IPS DF 4.7 (cell line): ENCODE measurements around the gene CASD1.

Experiments used
- DNase-seq: peaks from one replicate; pipeline ENCODE4 v3.0.0-alpha.2; 2013; ENCODE audit warnings: low spot score; ENCODE audit errors: extremely low read depth

The CASD1 gene

GRCh38 chr7:94512735-94513564 is 3.3 kb downstream of the CASD1 start:
- no peak for DNase-seq

DNA sequence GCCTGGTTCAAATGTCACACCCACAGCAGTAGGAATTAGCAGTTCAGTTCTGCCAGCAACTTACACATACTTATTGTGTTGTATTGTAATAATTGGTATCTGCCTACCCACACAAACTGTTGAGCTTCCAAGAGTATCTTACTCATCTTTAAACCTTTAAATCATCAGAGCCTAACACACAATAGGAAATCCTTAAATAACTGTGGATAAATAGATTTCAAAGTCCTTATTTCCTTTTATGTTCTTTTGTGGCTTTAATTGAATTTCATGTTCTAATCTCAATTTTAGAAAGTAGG is 3.9 kb downstream of the CASD1 start:
- no peak for DNase-seq

- DNase-seq = no peak
These were observed 4.7 kb downstream of the CASD1 start for GRCh38 chr7:94514140-94514889.

DNA sequence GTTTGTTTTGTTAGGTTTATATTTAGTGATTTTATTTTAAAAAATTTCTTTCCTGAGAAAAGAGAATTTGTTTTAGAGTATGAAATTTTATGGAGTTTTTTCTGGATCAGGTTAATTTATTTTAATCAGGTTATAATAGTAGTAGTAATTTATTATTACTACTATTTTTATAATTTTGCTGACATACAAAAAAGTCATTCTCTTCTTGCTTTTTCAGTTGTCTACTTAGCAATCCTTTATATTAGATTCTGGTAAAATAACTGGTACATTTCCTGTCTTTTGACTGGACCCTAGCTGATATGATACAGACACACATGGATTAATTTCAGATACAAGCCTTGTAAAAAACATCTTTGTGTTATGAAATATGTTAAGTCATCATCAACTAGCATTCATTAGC is 5.3 kb downstream of the CASD1 start:
- no peak for DNase-seq

GRCh38 chr7:94525923-94526322 is 16.3 kb downstream of the CASD1 start:
- DNase-seq = no peak

GRCh38 chr7:94529516-94529915 is 19.9 kb downstream of the CASD1 start:
- DNase-seq = no peak

GRCh38 chr7:94530109-94530508 is 20.5 kb downstream of the CASD1 start:
- no peak for DNase-seq

GRCh38 chr7:94532676-94533075 is 23.1 kb downstream of the CASD1 start:
- no peak for DNase-seq

DNA sequence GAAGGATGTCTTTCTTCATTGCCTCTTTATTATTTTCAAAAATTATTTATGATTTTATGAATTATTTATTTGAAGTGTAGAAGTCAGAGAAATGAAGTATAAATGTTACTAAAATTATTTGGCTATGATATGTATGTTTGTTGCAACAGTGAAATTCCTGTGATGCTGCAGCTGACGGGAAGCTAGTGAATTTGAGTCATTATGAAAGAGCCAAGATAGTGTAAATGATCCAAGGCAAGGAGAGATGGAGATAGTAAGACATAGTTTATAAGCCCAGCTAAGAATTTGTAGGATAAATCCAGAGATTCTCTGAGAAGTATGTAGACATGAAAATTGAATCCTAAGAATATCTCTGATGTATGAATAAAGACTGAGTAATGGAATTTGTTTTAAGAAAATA is 30.8 kb downstream of the CASD1 start:
- DNase-seq = no peak

- no peak for DNase-seq
These were observed 37.5 kb downstream of the CASD1 start for GRCh38 chr7:94547126-94547525.

GRCh38 chr7:94556028-94556427 is 46.4 kb downstream of the CASD1 start:
- DNase-seq = no peak

- no peak for DNase-seq
These were observed 47.6 kb downstream of the CASD1 start for GRCh38 chr7:94557215-94557614.

- no peak for DNase-seq
These were observed 50.4 kb downstream of the CASD1 start for GRCh38 chr7:94559972-94560371.

DNA sequence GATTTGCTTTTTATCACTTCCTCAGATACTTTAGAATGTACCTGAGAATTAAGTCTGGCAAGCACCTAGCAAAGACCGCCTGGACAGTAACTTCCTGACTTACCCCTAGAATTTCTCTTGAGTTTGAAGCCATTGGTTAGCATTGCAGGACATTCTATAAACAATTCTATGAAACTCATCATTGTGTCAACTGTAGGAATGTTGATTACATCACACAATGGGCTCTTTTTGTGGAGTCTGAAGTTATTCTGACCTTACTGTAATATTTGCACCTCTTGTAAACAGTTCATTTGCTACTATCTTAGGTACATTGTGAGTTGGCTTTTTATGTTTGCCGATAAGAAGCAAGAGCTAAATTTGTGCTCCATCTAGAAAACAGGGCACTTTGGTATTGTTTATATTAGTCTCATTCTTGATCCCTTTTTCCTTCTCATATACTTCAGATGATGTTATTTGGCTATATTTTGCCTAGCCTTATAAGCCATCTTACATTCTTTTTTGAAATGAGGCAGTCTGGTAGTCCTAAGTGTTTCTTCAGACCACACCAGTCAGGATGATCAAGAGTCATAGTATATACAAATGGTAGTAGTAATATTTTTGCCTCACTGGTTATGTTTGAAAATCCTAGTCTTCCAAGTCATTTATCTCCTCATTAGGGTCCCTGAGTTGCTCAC is 52.4 kb downstream of the CASD1 start:
- no peak for DNase-seq

DNA sequence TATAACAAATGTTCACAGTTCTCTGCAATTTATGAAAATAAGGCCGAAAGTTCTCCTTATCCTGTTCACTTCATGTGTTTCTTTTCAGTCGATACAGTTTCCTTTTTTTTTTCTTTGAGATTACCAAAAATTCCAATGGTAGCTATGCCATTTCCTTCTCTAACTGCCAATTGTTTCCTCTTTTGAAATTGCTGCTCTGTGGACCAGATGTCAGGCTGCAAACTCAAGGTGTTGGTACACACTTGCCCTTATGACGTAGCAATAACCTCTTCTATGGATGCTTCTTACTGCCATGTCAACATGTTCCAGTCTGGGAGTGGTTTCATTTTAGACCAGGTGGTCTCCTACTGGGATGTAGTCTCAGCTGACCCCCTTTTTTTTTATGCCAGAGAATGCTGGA is 52.9 kb downstream of the CASD1 start:
- DNase-seq = no peak

GRCh38 chr7:94565247-94565894 is 55.8 kb downstream of the CASD1 start:
- DNase-seq = no peak

DNA sequence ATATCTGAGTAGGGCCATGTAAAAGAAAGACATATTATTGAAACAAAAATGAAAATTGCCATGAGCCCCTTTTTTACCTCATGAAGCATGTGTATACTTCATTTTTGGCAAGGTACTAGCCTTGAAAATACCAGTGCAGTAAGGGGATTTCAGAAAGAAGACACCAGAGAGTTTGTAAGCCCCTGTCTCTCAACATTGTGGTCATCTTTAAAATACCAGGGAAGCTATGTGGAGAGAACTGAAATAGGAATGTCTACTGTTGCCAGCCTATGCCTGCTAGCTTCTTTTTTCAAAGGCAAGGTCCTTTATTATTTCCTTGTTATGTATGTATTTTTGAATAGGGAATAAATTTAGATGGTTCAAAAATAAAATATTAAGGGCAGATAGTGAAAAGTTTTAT is 57.8 kb downstream of the CASD1 start:
- DNase-seq = no peak

DNA sequence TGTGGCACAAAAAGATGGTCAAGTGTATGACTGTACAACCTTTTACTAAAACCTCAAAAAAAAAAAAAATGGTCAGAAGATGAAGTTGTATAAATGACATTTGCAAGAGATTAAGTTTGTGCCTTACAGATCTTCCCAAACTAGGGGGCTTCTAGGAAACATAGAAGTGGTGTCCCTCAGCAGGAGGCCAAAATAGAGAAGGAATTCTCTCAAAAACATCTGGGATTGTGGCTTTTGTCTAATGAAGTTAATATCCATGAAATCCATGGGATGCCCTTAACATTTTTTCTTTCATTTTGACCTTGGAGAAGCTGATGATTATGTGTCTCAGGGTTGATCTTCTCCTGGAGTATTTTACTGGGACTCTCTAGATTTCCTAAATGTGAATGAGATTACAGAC is 62.2 kb downstream of the CASD1 start:
- DNase-seq = no peak

DNA sequence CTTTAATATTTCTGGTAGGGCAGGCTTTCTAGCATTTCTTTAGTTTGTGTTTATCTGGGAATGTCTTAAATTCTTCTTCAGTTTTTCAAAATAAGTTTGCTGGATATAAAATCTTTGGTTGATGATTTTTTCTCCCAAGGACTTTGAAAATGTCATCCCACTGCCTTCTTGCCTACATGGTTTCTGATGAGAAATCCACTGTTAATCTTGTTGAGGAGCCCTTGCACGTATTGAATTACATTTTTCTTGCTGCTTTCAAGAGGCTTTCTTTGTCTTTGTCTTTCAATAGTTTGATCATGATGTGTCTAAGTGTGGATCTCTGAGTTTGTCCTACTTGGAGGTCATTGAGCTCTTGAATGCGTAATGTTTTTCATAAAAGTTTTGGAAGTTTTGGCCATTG is 66.0 kb downstream of the CASD1 start:
- DNase-seq = no peak

DNA sequence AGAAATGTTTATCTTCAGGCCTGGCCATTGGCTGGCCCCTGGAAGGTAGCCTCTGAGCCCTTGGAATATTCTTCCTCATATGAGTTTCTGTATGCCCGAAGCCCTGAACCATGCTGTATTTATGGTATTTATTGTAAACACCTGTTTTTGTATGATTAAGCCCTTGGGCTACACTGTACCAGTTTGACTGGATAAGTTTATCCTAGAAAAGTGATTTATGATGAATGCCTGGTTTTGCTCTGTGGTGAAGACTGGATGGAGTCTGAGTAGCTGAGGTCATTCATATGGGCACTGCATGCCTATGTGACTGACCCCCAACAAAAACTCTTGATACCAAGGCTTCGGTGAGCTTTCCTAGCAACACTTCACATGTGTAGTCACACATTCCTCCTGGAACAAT is 66.7 kb downstream of the CASD1 start:
- no peak for DNase-seq

DNA sequence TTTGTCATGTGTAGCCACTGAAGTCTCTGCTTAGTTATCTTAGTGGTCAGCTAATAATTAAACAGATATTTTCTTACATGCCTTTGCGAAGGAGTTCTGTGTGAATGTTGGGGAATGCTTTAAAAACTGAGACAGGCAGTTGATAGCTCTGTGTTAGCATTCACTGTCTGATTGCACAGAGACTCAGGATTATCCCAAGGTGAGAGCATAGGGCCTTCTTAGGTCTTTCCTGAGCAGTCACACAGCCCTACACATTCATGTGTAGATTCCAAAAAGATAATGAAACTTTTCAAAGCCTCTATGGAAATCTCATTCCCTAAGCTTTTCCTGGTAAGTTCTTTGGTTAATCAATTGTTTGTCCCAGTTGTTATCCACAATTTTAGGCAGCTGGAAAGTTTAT is 67.7 kb downstream of the CASD1 start:
- no peak for DNase-seq

DNA sequence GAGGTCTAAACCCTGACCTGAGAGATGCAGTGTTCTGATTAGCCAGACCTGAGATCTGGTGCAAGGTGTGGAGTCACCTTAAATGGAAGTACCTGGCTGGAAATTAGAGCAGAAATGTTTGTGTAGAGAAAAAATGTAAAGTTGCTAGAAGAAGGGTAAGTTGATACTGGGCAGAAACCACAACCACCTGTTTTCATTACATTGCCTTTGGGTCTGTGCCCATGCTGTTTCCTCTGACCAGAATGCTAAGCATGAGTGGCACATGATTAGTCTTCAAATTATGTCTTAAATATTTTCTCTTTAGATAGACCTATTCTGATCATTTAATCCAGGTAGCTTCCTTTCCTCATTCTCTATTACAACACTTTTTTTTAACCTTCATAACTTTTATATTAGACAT is 69.0 kb downstream of the CASD1 start:
- no peak for DNase-seq
